Measurements from ENCODE around the gene GFOD2.

DNA sequence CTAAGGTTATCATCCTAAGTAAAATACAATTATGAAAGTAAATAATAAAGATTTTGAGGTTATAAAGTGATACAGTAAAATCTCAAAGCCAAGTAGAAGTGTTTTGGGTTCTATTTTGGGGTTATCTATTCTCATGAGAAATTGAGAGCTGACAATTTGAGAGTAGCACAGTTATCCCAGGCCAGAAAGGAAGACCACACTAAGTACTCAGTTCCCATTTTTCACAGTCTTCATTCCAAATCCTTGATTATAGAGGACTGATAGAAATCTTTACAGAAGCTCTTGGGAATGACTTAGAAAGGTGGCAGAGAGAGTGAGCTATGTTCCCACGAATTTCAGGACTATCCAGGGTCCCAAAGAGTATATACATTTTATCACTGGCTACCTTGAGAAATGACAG, 4.6 kb downstream of the GFOD2 start:
- no peak for TF ChIP-seq CTCF (IDR thresholded peaks at IDR 0.05)
- TF ChIP-seq POLR2A (IDR thresholded peaks at IDR 0.05) = no peak
